OCI-LY1 (cell line): ENCODE results near the gene RALY.

Experiments used
- H2AFZ ChIP-seq: fragments of 200-600 bp; sonication (generic), shearing (Covaris generic); 2 replicates; pipeline ENCODE4 v1.6.0; 2014; ENCODE audit warnings: antibody characterized with exemption, mild to moderate bottlenecking, low read length
- H3F3A ChIP-seq: fragments of 200-600 bp; sonication (generic), shearing (Covaris generic); 2 replicates; pipeline ENCODE4 v1.6.0; 2014; ENCODE audit warnings: mild to moderate bottlenecking, antibody characterized with exemption, low read length, moderate library complexity; ENCODE audit not compliant: insufficient read depth
- H3K27ac ChIP-seq: fragments of 200-600 bp; sonication (generic); 2 replicates; pipeline ENCODE4 v1.5.1; 2014; ENCODE audit warnings: low read length, mixed run types, mild to moderate bottlenecking, low read depth; ENCODE audit not compliant: poor library complexity, severe bottlenecking
- H3K27me3 ChIP-seq: fragments of 200-600 bp; sonication (generic); 2 replicates; pipeline ENCODE4 v1.6.0; 2014; ENCODE audit warnings: antibody characterized with exemption, mild to moderate bottlenecking, low read length, moderate library complexity; ENCODE audit not compliant: insufficient read depth
- H3K36me3 ChIP-seq: fragments of 200-600 bp; sonication (generic); 2 replicates; pipeline ENCODE4 v1.6.1; 2014; ENCODE audit warnings: mild to moderate bottlenecking, antibody characterized with exemption, low read length, moderate library complexity, mixed read lengths; ENCODE audit not compliant: insufficient read depth
- H3K4me1 ChIP-seq: fragments of 200-600 bp; sonication (generic); 2 replicates; pipeline ENCODE4 v1.5.1; 2014; ENCODE audit warnings: mild to moderate bottlenecking, low read length, moderate library complexity; ENCODE audit not compliant: insufficient read depth, severe bottlenecking
- H3K4me2 ChIP-seq: fragments of 200-600 bp; sonication (generic), shearing (Covaris generic); 2 replicates; pipeline ENCODE4 v1.6.1; 2014; ENCODE audit warnings: low read length
- H3K4me3 ChIP-seq: fragments of 200-600 bp; sonication (generic); 2 replicates; pipeline ENCODE4 v1.5.1; 2014; ENCODE audit warnings: low read length, low read depth, mild to moderate bottlenecking, mixed read lengths; ENCODE audit not compliant: poor library complexity, severe bottlenecking
- H3K79me2 ChIP-seq: fragments of 200-600 bp; shearing (Covaris generic); 2 replicates; pipeline ENCODE4 v1.6.1; 2016; ENCODE audit warnings: mixed run types, low read length, mixed read lengths; ENCODE audit not compliant: insufficient read depth
- H3K9ac ChIP-seq: fragments of 200-600 bp; sonication (generic), shearing (Covaris generic); 2 replicates; pipeline ENCODE4 v1.6.1; 2014; ENCODE audit warnings: mild to moderate bottlenecking, low read length, mixed read lengths
- H3K9me2 ChIP-seq: fragments of 200-600 bp; sonication (generic), shearing (Covaris generic); 2 replicates; pipeline ENCODE4 v1.6.1; 2014; ENCODE audit warnings: low read depth, mild to moderate bottlenecking, low read length, mixed read lengths
- H3K9me3 ChIP-seq: fragments of 200-600 bp; shearing (Covaris generic); 2 replicates; pipeline ENCODE4 v1.6.1; 2014; ENCODE audit warnings: low read length, mixed read lengths
- H4K20me1 ChIP-seq: fragments of 200-600 bp; sonication (generic), shearing (Covaris generic); 2 replicates; pipeline ENCODE4 v1.6.0; 2016; ENCODE audit warnings: mild to moderate bottlenecking, low read length; ENCODE audit not compliant: insufficient read depth
- CTCF ChIP-seq: fragments of 200-600 bp; sonication (generic), shearing (Covaris generic); IDR thresholded peaks from 2 replicates; pipeline ENCODE4 v1.5.1; 2017; ENCODE audit warnings: mild to moderate bottlenecking, antibody characterized with exemption, low read length, moderate library complexity, mixed read lengths
- EZH2 ChIP-seq: fragments of 200-600 bp; sonication (generic), shearing (Covaris generic); IDR thresholded peaks from 2 replicates; pipeline ENCODE4 v1.8.0; 2017; ENCODE audit warnings: borderline replicate concordance, mixed run types, mild to moderate bottlenecking, antibody characterized with exemption, low read length, moderate library complexity, mixed read lengths

RALY gene

GRCh38 chr20:34089175-34089479 lies 95.4 kb downstream of the RALY start:
- no peak overlapping the region for H3K9ac ChIP-seq
- no peaks in the 10 kb centered on the region for H3K79me2 ChIP-seq
- H3K4me1 ChIP-seq, result no peaks in the 10 kb centered on the region
- H3K9me2 ChIP-seq, result no peaks in the 10 kb centered on the region
- H2AFZ ChIP-seq, result no peak overlapping the region
- H4K20me1 ChIP-seq, result no peaks in the 10 kb centered on the region
- H3K4me2 ChIP-seq, result no peak overlapping the region
- H3K36me3 ChIP-seq, result peaks cover 81% of the 10 kb centered on the region
- peaks cover 14% of the 10 kb centered on the region; the same call in 1 of the 2 replicates for H3F3A ChIP-seq
- H3K27ac ChIP-seq, result no peak overlapping the region
- H3K9me3 ChIP-seq, result no peaks in the 10 kb centered on the region
- no peak for TF ChIP-seq EZH2
- no peak for TF ChIP-seq CTCF
- no peaks in the 10 kb centered on the region for H3K27me3 ChIP-seq
- H3K4me3 ChIP-seq, result no peak overlapping the region

DNA sequence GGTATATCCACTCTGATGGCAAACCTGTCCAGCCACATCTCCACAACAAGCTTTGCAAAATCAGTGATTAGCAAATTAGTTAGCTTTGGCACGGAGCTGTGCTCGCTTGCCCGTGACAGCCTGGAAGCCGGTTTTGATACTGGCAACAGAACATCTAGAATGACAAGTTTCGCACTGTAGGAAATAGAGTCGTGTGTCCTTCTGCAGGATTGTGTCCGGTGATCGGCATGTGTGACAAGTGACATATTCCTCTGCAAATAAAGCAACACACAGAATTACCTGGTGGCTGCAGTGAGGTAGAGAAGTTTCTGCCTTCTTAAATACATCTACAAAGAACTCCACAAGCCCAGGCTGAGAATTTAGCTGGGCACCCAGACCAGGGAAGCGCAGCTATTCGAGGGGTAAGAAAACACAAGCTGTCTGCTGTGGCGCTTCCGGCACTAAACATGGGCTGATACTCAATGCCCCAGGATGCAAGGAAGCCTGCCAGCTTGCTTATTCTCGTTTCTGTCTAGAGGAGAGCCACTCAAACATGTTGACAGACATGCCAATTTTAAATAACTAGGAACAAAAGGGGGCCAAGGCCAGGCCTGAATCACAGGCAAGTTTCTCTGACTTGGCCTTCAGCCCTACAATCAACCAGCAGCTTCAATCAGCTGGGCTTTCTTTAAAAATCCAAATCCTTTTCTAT lies 96.1 kb downstream of the RALY start:
- Histone ChIP-seq H3F3A (peaks cover 14% of the 10 kb centered on the region; the same call in 1 of the 2 replicates), H4K20me1 (no peaks in the 10 kb centered on the region), H3K36me3 (peaks cover 87% of the 10 kb centered on the region)

GRCh38 chr20:34090645-34091044 lies 96.9 kb downstream of the RALY start:
- H3K4me2 ChIP-seq, result no peak overlapping the region
- H3K9ac ChIP-seq, result no peak overlapping the region
- no peaks in the 10 kb centered on the region for H3K9me3 ChIP-seq
- peaks cover 14% of the 10 kb centered on the region; the same call in 1 of the 2 replicates for H3F3A ChIP-seq
- H3K27me3 ChIP-seq, result no peaks in the 10 kb centered on the region
- no peaks in the 10 kb centered on the region for H3K9me2 ChIP-seq
- no peaks in the 10 kb centered on the region for H3K79me2 ChIP-seq
- H2AFZ ChIP-seq, result no peak overlapping the region
- H3K36me3 ChIP-seq, result peaks cover 92% of the 10 kb centered on the region
- H4K20me1 ChIP-seq, result no peaks in the 10 kb centered on the region
- H3K27ac ChIP-seq, result no peak overlapping the region
- no peak overlapping the region for H3K4me3 ChIP-seq
- TF ChIP-seq CTCF, result no peak
- no peak for TF ChIP-seq EZH2
- H3K4me1 ChIP-seq, result no peaks in the 10 kb centered on the region

More for the DNA sequence above, 96.1 kb downstream of the RALY start:
- Histone ChIP-seq H3K27me3 (no peaks in the 10 kb centered on the region), H3K79me2 (no peaks in the 10 kb centered on the region), H3K27ac (no peak overlapping the region), H3K9me2 (no peaks in the 10 kb centered on the region), H3K4me3 (no peak overlapping the region), H3K9me3 (no peaks in the 10 kb centered on the region), H3K4me2 (no peak overlapping the region), H2AFZ (no peak overlapping the region), H3K9ac (no peak overlapping the region), H3K4me1 (no peaks in the 10 kb centered on the region)
- no peak for TF ChIP-seq EZH2
- TF ChIP-seq CTCF, result no peak
